ENCODE measurements around the gene LYRM4. TPM values are rescaled to one million over a fixed set of nuclear protein-coding genes. Genes with fewer than 3 reads are reported as not detected.

Gene LYRM4
- total and polyA plus RNA-seq, 2 experiments from 2014 or later, result 51.0 to 62.0 TPM

- Histone ChIP-seq H3K4me1 (ENCODE audit: insufficient read depth) (peaks cover 23% of the 10 kb centered on the region), H3K36me3 (ENCODE audit: insufficient read depth) (no peaks in the 10 kb centered on the region), H3F3A (replicated peaks; ENCODE audit: low read depth) (no peaks in the 10 kb centered on the region), H4K20me1 (replicated peaks; ENCODE audit: insufficient read depth) (no peaks in the 10 kb centered on the region), H3K27ac (ENCODE audit: low read depth) (no peak overlapping the region), H3K79me2 (replicated peaks; ENCODE audit: insufficient read depth) (peaks cover 12% of the 10 kb centered on the region), H3K4me2 (no peak overlapping the region), H3K4me3 (no peak overlapping the region), H3K9me2 (ENCODE audit: insufficient read depth) (no peaks in the 10 kb centered on the region), H3K27me3 (ENCODE audit: insufficient read depth) (no peaks in the 10 kb centered on the region), H2AFZ (no peak overlapping the region)
- no peak for DNase-seq (ENCODE audit: low spot score)
- TF ChIP-seq JUNB (IDR thresholded peaks at IDR 0.05; ENCODE audit: unreplicated experiment) (no peak), ZNF331 (CRISPR knock-in tag; IDR thresholded peaks at IDR 0.05; ENCODE audit: low read depth) (no peak), NANOG (IDR thresholded peaks at IDR 0.05; ENCODE audit: borderline replicate concordance) (no peak), ETS1 (IDR thresholded peaks at IDR 0.05) (no peak), ZNF114 (CRISPR knock-in tag; IDR thresholded peaks at IDR 0.05) (no peak), CTCF (conservative IDR thresholded peaks at IDR 0.05; ENCODE audit: low read depth in 2 of 2) (no peak), EZH2 (IDR thresholded peaks at IDR 0.05; ENCODE audit: low read depth, unreplicated experiment) (no peak)
- H3K9me3 Mint-ChIP-seq, result no peaks in the 10 kb centered on the region; the same call in 2 of the 3 replicates
- peaks cover 10% of the 10 kb centered on the region for H3K27me3 Mint-ChIP-seq (ENCODE audit: insufficient read depth, low read depth, poor library complexity)
- no peak for ATAC-seq
- H3K36me3 Mint-ChIP-seq (ENCODE audit: low read depth), result no peaks in the 10 kb centered on the region
- H3K4me1 Mint-ChIP-seq, result peaks cover 46% of the 10 kb centered on the region
- H3K27ac Mint-ChIP-seq, result no peak overlapping the region
- no peak overlapping the region for H3K4me3 Mint-ChIP-seq
Measured at GRCh38 chr6:5280920-5281319, 20.2 kb upstream of the LYRM4 start.

- H3K4me2 ChIP-seq, result no peak overlapping the region
- Mint-ChIP-seq H3K36me3 (ENCODE audit: low read depth) (no peaks in the 10 kb centered on the region), H3K4me1 (peaks cover 46% of the 10 kb centered on the region), H3K4me3 (no peak overlapping the region), H3K27ac (no peak overlapping the region), H3K9me3 (no peaks in the 10 kb centered on the region; the same call in 2 of the 3 replicates), H3K27me3 (ENCODE audit: insufficient read depth, low read depth, poor library complexity) (peaks cover 10% of the 10 kb centered on the region)
- ATAC-seq (no peak), DNase-seq (ENCODE audit: low spot score) (no peak)
- H3K27ac ChIP-seq (ENCODE audit: low read depth), result no peak overlapping the region
- no peak overlapping the region for H3K4me3 ChIP-seq
- H3K4me1 ChIP-seq (ENCODE audit: insufficient read depth), result peaks cover 23% of the 10 kb centered on the region
- H3F3A ChIP-seq (replicated peaks; ENCODE audit: low read depth), result no peaks in the 10 kb centered on the region
- no peaks in the 10 kb centered on the region for H3K27me3 ChIP-seq (ENCODE audit: insufficient read depth)
- H3K79me2 ChIP-seq (replicated peaks; ENCODE audit: insufficient read depth), result peaks cover 12% of the 10 kb centered on the region
- H4K20me1 ChIP-seq (replicated peaks; ENCODE audit: insufficient read depth), result no peaks in the 10 kb centered on the region
- H3K9me2 ChIP-seq (ENCODE audit: insufficient read depth), result no peaks in the 10 kb centered on the region
- H3K36me3 ChIP-seq (ENCODE audit: insufficient read depth), result no peaks in the 10 kb centered on the region
- H2AFZ ChIP-seq, result no peak overlapping the region
- TF ChIP-seq CTCF (conservative IDR thresholded peaks at IDR 0.05; ENCODE audit: low read depth in 2 of 2) (no peak), ZNF331 (CRISPR knock-in tag; IDR thresholded peaks at IDR 0.05; ENCODE audit: low read depth) (no peak), EZH2phosphoT487 (IDR thresholded peaks at IDR 0.05; ENCODE audit: unreplicated experiment) (no peak), CREB1 (CRISPR knock-in tag; IDR thresholded peaks at IDR 0.05; ENCODE audit: low read depth) (no peak), NANOG (IDR thresholded peaks at IDR 0.05; ENCODE audit: borderline replicate concordance) (no peak), ZNF462 (CRISPR knock-in tag; IDR thresholded peaks at IDR 0.05) (no peak), STAT1 (IDR thresholded peaks at IDR 0.05; ENCODE audit: unreplicated experiment) (no peak)
Measured at GRCh38 chr6:5279891-5280338, 19.2 kb upstream of the LYRM4 start.
